Right hindlimb (tissue), 1 donor: ENCODE data around the gene DYNLL2.
"Not testable (repeated sequence)": the region's sequence is repeated elsewhere in the genome, so short reads cannot be mapped to it uniquely, and the experiment has no call there.

Source experiments
- DNase-seq: peaks from one replicate; pipeline ENCODE4 v3.0.0-alpha.2; 2018

The DYNLL2 gene

GRCh38 chr17:58082870-58083490, at the start of gene DYNLL2:
Gene DYNLL2, plus strand, starts transcription at chr17:58083419. Its CDS starts 3,672 bp downstream, at chr17:58087091.
- peak; percentile 96 for DNase-seq

GRCh38 chr17:58039975-58040374, 43.2 kb upstream of the DYNLL2 start:
- DNase-seq, result no peak

GRCh38 chr17:58040386-58040785, 42.8 kb upstream of the DYNLL2 start:
- DNase-seq, result no peak

- no peak for DNase-seq
Observed at GRCh38 chr17:58041161-58041560, 42.1 kb upstream of the DYNLL2 start.

GRCh38 chr17:58043221-58044181, 39.7 kb upstream of the DYNLL2 start:
- no peak for DNase-seq

- not testable (repeated sequence) for DNase-seq
Observed at GRCh38 chr17:58044256-58044655, 39.0 kb upstream of the DYNLL2 start.

- DNase-seq, result no peak
Observed at GRCh38 chr17:58046239-58047094, 36.8 kb upstream of the DYNLL2 start.

- no peak for DNase-seq
Observed at GRCh38 chr17:58047376-58048150, 35.7 kb upstream of the DYNLL2 start.

GRCh38 chr17:58049533-58049932, 33.7 kb upstream of the DYNLL2 start:
- DNase-seq, result no peak

- DNase-seq, result no peak
Observed at GRCh38 chr17:58050966-58051365, 32.3 kb upstream of the DYNLL2 start.

GRCh38 chr17:58051468-58051867, 31.8 kb upstream of the DYNLL2 start:
- DNase-seq, result no peak

GRCh38 chr17:58052407-58052806, 30.8 kb upstream of the DYNLL2 start:
- DNase-seq, result no peak

- DNase-seq, result no peak
Observed at GRCh38 chr17:58052945-58053715, 30.1 kb upstream of the DYNLL2 start.

- no peak for DNase-seq
Observed at GRCh38 chr17:58054641-58055040, 28.6 kb upstream of the DYNLL2 start.

GRCh38 chr17:58056476-58056875, 26.7 kb upstream of the DYNLL2 start:
- DNase-seq, result no peak

GRCh38 chr17:58059141-58059540, 24.1 kb upstream of the DYNLL2 start:
- DNase-seq, result peak; percentile 57

GRCh38 chr17:58060596-58061191, 22.5 kb upstream of the DYNLL2 start:
- DNase-seq, result peak; percentile 61

GRCh38 chr17:58061672-58062071, 21.5 kb upstream of the DYNLL2 start:
- no peak for DNase-seq

- no peak for DNase-seq
Observed at GRCh38 chr17:58065238-58065637, 18.0 kb upstream of the DYNLL2 start.

GRCh38 chr17:58066401-58066800, 16.8 kb upstream of the DYNLL2 start:
- DNase-seq, result no peak

GRCh38 chr17:58072862-58073261, 10.4 kb upstream of the DYNLL2 start:
- DNase-seq, result no peak
